DND-41 (cell line): ENCODE measurements around the gene FARP2.

Source experiments
- ATAC-seq: fragments of 200-7000 bp; cut with Tn5 transposase; 3 replicates; pipeline ENCODE4 v1.9.1; 2021; ENCODE audit warnings: low read depth; ENCODE audit not compliant: insufficient read depth
- DNase-seq: peaks from one replicate; pipeline ENCODE4 v3.0.0-alpha.2; 2020
- H2AFZ ChIP-seq: 2 replicates; pipeline ENCODE4 v1.6.0; 2012; ENCODE audit warnings: low read depth, low read length
- H3K27ac ChIP-seq: 2 replicates; pipeline ENCODE4 v1.5.1; 2012; ENCODE audit warnings: low read length, inconsistent platforms
- H3K27me3 ChIP-seq: fragments of 200-600 bp; sonication (generic); 2 replicates; pipeline ENCODE4 v1.6.0; 2012; ENCODE audit warnings: low read length, mild to moderate bottlenecking, inconsistent platforms; ENCODE audit not compliant: insufficient read depth, poor library complexity
- H3K36me3 ChIP-seq: 2 replicates; pipeline ENCODE4 v1.5.1; 2012; ENCODE audit warnings: low read length, inconsistent platforms; ENCODE audit not compliant: insufficient read depth
- H3K4me1 ChIP-seq: 2 replicates; pipeline ENCODE4 v1.5.1; 2012; ENCODE audit warnings: mild to moderate bottlenecking, low read length; ENCODE audit not compliant: insufficient read depth
- H3K4me2 ChIP-seq: 2 replicates; pipeline ENCODE4 v1.6.0; 2012; ENCODE audit warnings: mild to moderate bottlenecking, moderate library complexity, low read length, inconsistent platforms; ENCODE audit not compliant: insufficient read depth
- H3K4me3 ChIP-seq, 2 experiments: fragments of 200-600 bp in 1 of 2; shearing (Covaris generic) in 1 of 2; 2 replicates each; pipeline ENCODE4 v1.5.1; 2012 to 2016; ENCODE audit warnings: inconsistent platforms in 2 of 2, low read length in 2 of 2, mild to moderate bottlenecking in 2 of 2, low read depth in 1 of 2, moderate library complexity in 1 of 2
- H3K79me2 ChIP-seq: 2 replicates; pipeline ENCODE4 v1.6.0; 2012; ENCODE audit warnings: low read length, inconsistent platforms; ENCODE audit not compliant: insufficient read depth
- H3K9ac ChIP-seq: 2 replicates; pipeline ENCODE4 v1.6.0; 2012; ENCODE audit warnings: low read depth, mild to moderate bottlenecking, inconsistent platforms, low read length, moderate library complexity
- H3K9me3 ChIP-seq: 2 replicates; pipeline ENCODE4 v1.5.1; 2012; ENCODE audit warnings: low read length, moderate library complexity, mild to moderate bottlenecking, inconsistent platforms; ENCODE audit not compliant: insufficient read depth, severe bottlenecking
- H4K20me1 ChIP-seq: 2 replicates; pipeline ENCODE4 v1.6.0; 2012; ENCODE audit warnings: low read length; ENCODE audit not compliant: insufficient read depth
- EZH2 ChIP-seq: IDR thresholded peaks from 3 replicates; pipeline ENCODE4 v1.6.1; 2012; ENCODE audit warnings: borderline replicate concordance, low read depth, mild to moderate bottlenecking, moderate library complexity, low read length, inconsistent platforms; ENCODE audit not compliant: severe bottlenecking
- TF ChIP-seq, protein P1 (sequence below): IDR thresholded peaks from 2 replicates; pipeline ENCODE4 v1.5.1; 2012; ENCODE audit warnings: borderline replicate concordance, low read length, moderate library complexity, mild to moderate bottlenecking; ENCODE audit not compliant: poor library complexity, severe bottlenecking; ENCODE audit errors: extremely low read depth

Gene FARP2

DNA sequence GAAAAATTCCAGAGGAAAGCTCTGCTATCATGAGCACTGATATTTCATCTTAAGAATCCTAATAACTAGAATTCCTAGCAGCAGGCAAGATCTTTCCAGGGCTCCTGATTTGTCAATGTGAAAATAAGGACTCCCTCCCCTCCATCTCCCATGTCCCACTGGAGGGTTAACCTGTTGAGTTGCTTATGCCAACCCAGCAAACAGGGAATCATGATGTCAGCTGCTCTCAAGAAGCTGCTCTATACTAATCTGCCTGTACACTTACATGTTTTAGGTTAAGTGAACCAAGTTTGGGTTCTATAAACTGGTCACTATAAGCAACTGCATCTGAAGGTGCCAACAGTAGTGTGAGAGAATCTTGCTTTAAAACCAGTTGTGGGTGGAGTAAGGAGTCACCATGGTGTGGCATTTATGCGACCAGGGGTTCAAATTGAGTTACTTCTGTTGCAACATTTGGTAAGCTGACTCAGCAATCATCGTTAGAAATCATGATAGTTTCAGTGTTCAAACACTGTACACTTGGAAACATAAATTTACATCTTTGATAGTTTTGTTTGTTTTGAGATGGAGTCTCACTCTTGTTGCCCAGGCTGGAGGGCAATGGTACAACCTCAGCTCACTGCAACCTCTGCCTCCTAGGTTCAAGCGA, 98.9 kb downstream of the FARP2 start:
- H3K4me2 ChIP-seq, result no peak overlapping the region
- H3K4me1 ChIP-seq, result no peaks in the 10 kb centered on the region
- ATAC-seq (no peak), DNase-seq (no peak)
- H4K20me1 ChIP-seq, result peaks cover 45% of the 10 kb centered on the region
- no peak for TF ChIP-seq EZH2
- TF ChIP-seq, protein P1, sequence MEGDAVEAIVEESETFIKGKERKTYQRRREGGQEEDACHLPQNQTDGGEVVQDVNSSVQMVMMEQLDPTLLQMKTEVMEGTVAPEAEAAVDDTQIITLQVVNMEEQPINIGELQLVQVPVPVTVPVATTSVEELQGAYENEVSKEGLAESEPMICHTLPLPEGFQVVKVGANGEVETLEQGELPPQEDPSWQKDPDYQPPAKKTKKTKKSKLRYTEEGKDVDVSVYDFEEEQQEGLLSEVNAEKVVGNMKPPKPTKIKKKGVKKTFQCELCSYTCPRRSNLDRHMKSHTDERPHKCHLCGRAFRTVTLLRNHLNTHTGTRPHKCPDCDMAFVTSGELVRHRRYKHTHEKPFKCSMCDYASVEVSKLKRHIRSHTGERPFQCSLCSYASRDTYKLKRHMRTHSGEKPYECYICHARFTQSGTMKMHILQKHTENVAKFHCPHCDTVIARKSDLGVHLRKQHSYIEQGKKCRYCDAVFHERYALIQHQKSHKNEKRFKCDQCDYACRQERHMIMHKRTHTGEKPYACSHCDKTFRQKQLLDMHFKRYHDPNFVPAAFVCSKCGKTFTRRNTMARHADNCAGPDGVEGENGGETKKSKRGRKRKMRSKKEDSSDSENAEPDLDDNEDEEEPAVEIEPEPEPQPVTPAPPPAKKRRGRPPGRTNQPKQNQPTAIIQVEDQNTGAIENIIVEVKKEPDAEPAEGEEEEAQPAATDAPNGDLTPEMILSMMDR, result no peak
- no peak overlapping the region for H3K9ac ChIP-seq
- no peaks in the 10 kb centered on the region for H3K9me3 ChIP-seq
- H2AFZ ChIP-seq, result no peak overlapping the region
- H3K4me3 ChIP-seq, result no peak overlapping the region
- H3K36me3 ChIP-seq, result no peaks in the 10 kb centered on the region; the same call in 1 of the 2 replicates
- no peaks in the 10 kb centered on the region for H3K79me2 ChIP-seq
- no peaks in the 10 kb centered on the region for H3K27me3 ChIP-seq
- H3K27ac ChIP-seq, result no peak overlapping the region

DNA sequence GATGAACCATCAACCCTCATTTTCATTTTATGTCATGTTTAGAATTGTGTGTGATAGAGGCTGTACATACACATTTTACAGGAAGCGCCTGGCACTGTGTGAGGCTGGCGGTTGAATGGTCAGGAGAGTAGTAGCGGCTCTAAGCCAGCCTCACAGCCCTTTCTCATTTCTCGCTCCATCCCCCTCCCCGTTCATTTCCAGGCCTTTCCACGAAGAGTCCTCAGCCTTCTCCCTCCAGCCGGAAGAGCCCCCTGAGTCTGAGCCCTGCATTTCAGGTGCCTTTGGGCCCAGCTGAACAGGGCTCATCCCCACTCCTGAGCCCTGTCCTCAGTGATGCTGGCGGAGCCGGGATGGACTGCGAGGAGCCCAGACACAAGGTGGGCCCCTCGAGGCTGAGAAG, 100.5 kb downstream of the FARP2 start:
- H3K9ac ChIP-seq, result no peak overlapping the region
- H3K27ac ChIP-seq, result no peak overlapping the region
- ATAC-seq (no peak), DNase-seq (no peak)
- H3K9me3 ChIP-seq, result no peaks in the 10 kb centered on the region
- no peak overlapping the region for H3K4me3 ChIP-seq
- TF ChIP-seq, protein P1, result no peak
- peaks cover 54% of the 10 kb centered on the region for H4K20me1 ChIP-seq
- H3K4me2 ChIP-seq, result no peak overlapping the region
- no peaks in the 10 kb centered on the region for H3K79me2 ChIP-seq
- no peaks in the 10 kb centered on the region for H3K36me3 ChIP-seq
- no peaks in the 10 kb centered on the region for H3K4me1 ChIP-seq
- H2AFZ ChIP-seq, result no peak overlapping the region
- H3K27me3 ChIP-seq, result no peaks in the 10 kb centered on the region

DNA sequence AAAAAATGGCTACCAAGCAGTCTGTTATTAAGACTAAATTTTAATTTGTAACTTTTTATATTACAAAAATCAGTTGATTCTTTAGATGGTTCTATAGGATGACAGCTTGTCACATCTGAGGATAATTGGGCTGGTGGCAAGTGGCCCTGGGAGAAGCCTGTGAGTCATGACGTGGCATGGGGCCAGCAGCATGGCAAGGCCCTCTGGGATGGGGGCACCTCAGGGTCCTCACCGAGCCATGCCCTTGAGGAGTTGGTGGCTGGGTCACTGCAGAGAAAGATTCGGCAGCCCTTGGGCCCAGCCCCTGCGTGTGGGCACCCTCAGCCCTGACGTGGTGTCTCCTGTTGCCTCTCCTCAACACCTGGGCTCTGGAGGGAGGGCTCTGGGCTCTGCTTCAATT, 102.6 kb downstream of the FARP2 start:
- Histone ChIP-seq H3K79me2 (no peaks in the 10 kb centered on the region), H3K36me3 (no peaks in the 10 kb centered on the region), H4K20me1 (peaks cover 59% of the 10 kb centered on the region), H3K4me2 (no peak overlapping the region), H3K9me3 (no peaks in the 10 kb centered on the region), H3K4me1 (no peaks in the 10 kb centered on the region), H3K9ac (no peak overlapping the region), H3K4me3 (no peak overlapping the region), H2AFZ (no peak overlapping the region), H3K27me3 (no peaks in the 10 kb centered on the region), H3K27ac (no peak overlapping the region)
- ATAC-seq, result no peak
- TF ChIP-seq, protein P1, result no peak
- TF ChIP-seq EZH2, result no peak
- no peak for DNase-seq

DNA sequence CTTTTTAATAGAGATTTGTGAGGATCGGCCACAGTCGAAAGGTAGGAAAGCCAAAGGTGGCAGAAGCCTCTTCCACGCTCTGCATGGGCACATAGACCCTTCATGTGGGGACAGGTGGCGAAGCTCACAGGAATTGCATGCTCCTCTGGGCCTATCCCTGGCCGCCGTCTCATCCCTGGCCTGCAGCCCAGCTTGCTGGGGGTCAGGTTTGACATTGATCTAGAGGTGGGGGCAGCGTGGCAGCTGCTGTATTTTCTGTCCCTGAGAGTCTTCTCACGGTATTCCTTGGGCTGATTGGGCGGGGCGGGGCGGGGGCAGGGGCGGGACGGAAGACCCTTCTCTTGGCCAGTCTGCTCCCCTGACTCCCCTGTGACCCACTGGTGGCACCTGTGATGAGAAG, 103.4 kb downstream of the FARP2 start:
- no peaks in the 10 kb centered on the region for H3K9me3 ChIP-seq
- no peaks in the 10 kb centered on the region for H3K36me3 ChIP-seq
- DNase-seq (no peak), ATAC-seq (no peak)
- no peak overlapping the region for H3K4me2 ChIP-seq
- no peaks in the 10 kb centered on the region for H3K27me3 ChIP-seq
- no peaks in the 10 kb centered on the region for H3K79me2 ChIP-seq
- no peak overlapping the region for H3K9ac ChIP-seq
- H3K4me3 ChIP-seq, result no peak overlapping the region
- H3K4me1 ChIP-seq, result no peaks in the 10 kb centered on the region
- TF ChIP-seq, protein P1, result no peak
- TF ChIP-seq EZH2, result no peak
- no peak overlapping the region for H2AFZ ChIP-seq
- no peak overlapping the region for H3K27ac ChIP-seq
- peaks cover 61% of the 10 kb centered on the region for H4K20me1 ChIP-seq
